WTC11 (cell line): ENCODE data around the gene SRXN1. TPM values are rescaled to one million over a fixed set of nuclear protein-coding genes. Genes with fewer than 3 reads are reported as not detected.

ENCODE experiments used
- ATAC-seq: fragments of 200-7000 bp; cut with Tn5 transposase; 2 replicates; pipeline ENCODE4 v1.10.0; 2021; ENCODE audit warnings: mild to moderate bottlenecking, moderate library complexity
- CTCF ChIA-PET: fragments of 300-600 bp; sonication (Branson Sonifier 250); formaldehyde crosslinking; loops from one replicate; lab custom pipeline; 2021; ENCODE audit warnings: antibody characterized with exemption; lab: Charles Lee
- POLR2A ChIA-PET: fragments of 350-600 bp; sonication (Branson Sonifier 250); formaldehyde crosslinking; loops from one replicate; lab custom pipeline; 2021; ENCODE audit warnings: antibody characterized with exemption; lab: Charles Lee
- DNase-seq: peaks from one replicate; pipeline ENCODE4 v3.0.0; 2021; ENCODE audit warnings: low spot score
- H3K27ac Mint-ChIP-seq: 2 replicates; pipeline ENCODE4 v1.8.0; 2021; ENCODE audit warnings: mixed read lengths
- H3K27me3 Mint-ChIP-seq: 2 replicates; pipeline ENCODE4 v1.8.0; 2021; ENCODE audit warnings: low read depth, mild to moderate bottlenecking, moderate library complexity, mixed read lengths
- H3K36me3 Mint-ChIP-seq: 2 replicates; pipeline ENCODE4 v1.8.0; 2021; ENCODE audit warnings: mixed read lengths
- H3K4me1 Mint-ChIP-seq: 2 replicates; pipeline ENCODE4 v1.8.0; 2022; ENCODE audit warnings: mixed read lengths
- H3K4me3 Mint-ChIP-seq: 2 replicates; pipeline ENCODE4 v1.8.0; 2021; ENCODE audit warnings: mild to moderate bottlenecking, moderate library complexity, mixed read lengths
- H3K9me3 Mint-ChIP-seq: 2 replicates; pipeline ENCODE4 v1.8.0; 2021; ENCODE audit warnings: mixed read lengths
- ATF2 ChIP-seq: sonication (generic); formaldehyde crosslinking; IDR thresholded peaks from 2 replicates; pipeline ENCODE4 v1.8.1; 2022; ENCODE audit warnings: low read depth, missing genetic modification reagents, borderline replicate concordance
- CTCF ChIP-seq: fragments of 200-600 bp; IDR thresholded peaks from 2 replicates; pipeline ENCODE4 v1.8.0; 2022; ENCODE audit warnings: antibody characterized with exemption
- EMX1 ChIP-seq: fragments of 250-450 bp; sonication (Bioruptor Pico); IDR thresholded peaks from 2 replicates; pipeline ENCODE4 v1.8.0; 2021; ENCODE audit warnings: mild to moderate bottlenecking
- ERG ChIP-seq: fragments of 250-450 bp; sonication (Bioruptor Pico); IDR thresholded peaks from 2 replicates; pipeline ENCODE4 v1.8.0; 2021; ENCODE audit warnings: mild to moderate bottlenecking
- FOXJ3 ChIP-seq: sonication (generic); formaldehyde crosslinking; IDR thresholded peaks from 2 replicates; pipeline ENCODE4 v1.9.0; 2021; ENCODE audit warnings: missing genetic modification reagents, mild to moderate bottlenecking, borderline replicate concordance
- FOXK1 ChIP-seq: sonication (generic); formaldehyde crosslinking; IDR thresholded peaks from 2 replicates; pipeline ENCODE4 v1.8.0; 2022; ENCODE audit warnings: mild to moderate bottlenecking, moderate library complexity, missing genetic modification reagents
- IRF1 ChIP-seq: sonication (generic); formaldehyde crosslinking; IDR thresholded peaks from 2 replicates; pipeline ENCODE4 v1.8.0; 2023; ENCODE audit warnings: missing genetic modification reagents
- TP53 ChIP-seq: sonication (generic); formaldehyde crosslinking; IDR thresholded peaks from 2 replicates; pipeline ENCODE4 v1.8.1; 2023; ENCODE audit warnings: mild to moderate bottlenecking, missing genetic modification reagents
- ZNF219 ChIP-seq: sonication (generic); formaldehyde crosslinking; IDR thresholded peaks from 2 replicates; pipeline ENCODE4 v1.8.0; 2023; ENCODE audit warnings: missing genetic modification reagents, mild to moderate bottlenecking, borderline replicate concordance
- ZNF263 ChIP-seq: sonication (generic); formaldehyde crosslinking; IDR thresholded peaks from 2 replicates; pipeline ENCODE4 v1.8.1; 2022; ENCODE audit warnings: low read depth, mild to moderate bottlenecking, moderate library complexity, missing genetic modification reagents
- ZNF281 ChIP-seq: sonication (generic); formaldehyde crosslinking; IDR thresholded peaks from 2 replicates; pipeline ENCODE4 v1.8.0; 2023; ENCODE audit warnings: mild to moderate bottlenecking, missing genetic modification reagents
- ZNF425 ChIP-seq: fragments of 250-450 bp; sonication (Bioruptor Pico); conservative IDR thresholded peaks from 2 replicates; pipeline ENCODE4 v1.9.0; 2021; ENCODE audit warnings: mild to moderate bottlenecking
- total RNA-seq: library from RNA; stranded (reverse); gene quantifications from 3 replicates; pipeline ENCODE4 v1.2.3, GENCODE V29; 2021

Gene SRXN1
- total RNA-seq, 1 experiment from 2014 or later: 23.0 TPM

GRCh38 chr20:611843-612185, 41.2 kb downstream of the SRXN1 start (continued):
- TF ChIP-seq ZNF281 (CRISPR knock-in tag): no peak
- no peak for TF ChIP-seq EMX1 (CRISPR knock-in tag)
- no peak for TF ChIP-seq ZNF263 (CRISPR knock-in tag)
- no peak for TF ChIP-seq ERG
- TF ChIP-seq IRF1 (CRISPR knock-in tag): no peak

- POLR2A ChIA-PET: interaction anchor here (0.5 to 1.6 kb wide), 3 partner anchors 47 to 79 kb away, joined by 3 to 5 read pairs (median 5); no protein-coding TSS in a partner anchor
- H3K27me3 Mint-ChIP-seq: peaks cover 51% of the 10 kb centered on the region
- CTCF ChIA-PET: interaction anchor here (1.1 to 3.9 kb wide), 5 partner anchors 33 to 118 kb away, joined by 3 to 28 read pairs (median 5); no protein-coding TSS in a partner anchor
- no peaks in the 10 kb centered on the region for H3K36me3 Mint-ChIP-seq
- peak overlapping the region; percentile 55 for H3K4me3 Mint-ChIP-seq
- H3K9me3 Mint-ChIP-seq: no peaks in the 10 kb centered on the region
- no peak for DNase-seq
- ATAC-seq: no peak
- TF ChIP-seq FOXK1 (CRISPR knock-in tag) (no peak), ATF2 (CRISPR knock-in tag) (no peak), TP53 (CRISPR knock-in tag) (no peak), ZNF425 (no peak), CTCF (no peak), ZNF219 (CRISPR knock-in tag) (no peak), FOXJ3 (CRISPR knock-in tag) (no peak)
- TF ChIP-seq, all 79 proteins: peak for 0
- Mint-ChIP-seq H3K4me1 (peaks cover 13% of the 10 kb centered on the region), H3K27ac (no peak overlapping the region)
Observed at GRCh38 chr20:611047-611842, 41.8 kb downstream of the SRXN1 start.
